ENCODE results near the gene UBE2Q2. TPM values are rescaled to one million over a fixed set of nuclear protein-coding genes. Genes with fewer than 3 reads are reported as not detected.
"Not testable (repeated sequence)": the region's sequence is repeated elsewhere in the genome, so short reads cannot be mapped to it uniquely, and the experiment has no call there.

Gene UBE2Q2
- total RNA-seq, 1 donor from 2014 or later, result 20.5 TPM

- Mint-ChIP-seq H3K4me3 (no peak overlapping the region), H3K4me1 (ENCODE audit: low read depth) (peaks cover 13% of the 10 kb centered on the region), H3K9me3 (no peaks in the 10 kb centered on the region), H3K27ac (no peak overlapping the region), H3K27me3 (ENCODE audit: insufficient read depth) (no peaks in the 10 kb centered on the region), H3K36me3 (ENCODE audit: low read depth) (peaks cover 1% of the 10 kb centered on the region)
- intact Hi-C loops (cut with micrococcal nuclease), result no loop called here
- DNase-seq (ENCODE audit: low spot score), result no peak
Observed at GRCh38 chr15:75832114-75832513, 11.1 kb upstream of the UBE2Q2 start.

DNA sequence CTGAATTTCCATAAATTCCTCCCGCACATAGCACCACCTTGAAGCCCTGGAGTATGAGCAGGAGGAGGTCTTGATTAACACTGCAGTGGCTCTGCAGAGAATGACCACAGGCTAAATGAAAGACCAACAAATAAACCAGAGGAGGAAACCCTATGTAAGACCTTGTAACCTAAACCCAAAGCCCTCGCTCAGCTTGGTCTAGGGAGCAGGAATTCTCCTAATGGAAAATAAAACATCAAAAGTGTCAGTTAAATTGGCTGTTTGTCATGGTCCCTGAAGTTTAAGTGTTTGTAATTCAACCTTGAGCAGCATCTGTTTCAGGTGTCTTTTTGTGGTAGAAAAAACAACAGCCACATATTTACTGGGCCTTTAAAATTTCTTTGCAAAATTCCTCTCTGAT, 9.2 kb upstream of the UBE2Q2 start:
- Mint-ChIP-seq H3K4me3 (no peak overlapping the region), H3K36me3 (ENCODE audit: low read depth) (peaks cover 1% of the 10 kb centered on the region), H3K27me3 (ENCODE audit: insufficient read depth) (no peaks in the 10 kb centered on the region), H3K27ac (no peak overlapping the region), H3K9me3 (no peaks in the 10 kb centered on the region), H3K4me1 (ENCODE audit: low read depth) (peaks cover 13% of the 10 kb centered on the region)
- DNase-seq (ENCODE audit: low spot score), result no peak
- intact Hi-C loops (cut with micrococcal nuclease), result no loop called here

- no peaks in the 10 kb centered on the region for H3K27me3 Mint-ChIP-seq (ENCODE audit: insufficient read depth)
- peaks cover 1% of the 10 kb centered on the region for H3K36me3 Mint-ChIP-seq (ENCODE audit: low read depth)
- H3K4me3 Mint-ChIP-seq, result no peak overlapping the region
- H3K9me3 Mint-ChIP-seq, result no peaks in the 10 kb centered on the region
- no peak for DNase-seq (ENCODE audit: low spot score)
- H3K27ac Mint-ChIP-seq, result no peak overlapping the region
- intact Hi-C loops (cut with micrococcal nuclease), result loop anchor here (1.0 to 5.0 kb wide), 2 partner anchors 8 to 79 kb away; no protein-coding TSS in a partner anchor
- peaks cover 17% of the 10 kb centered on the region for H3K4me1 Mint-ChIP-seq (ENCODE audit: low read depth)
Observed at GRCh38 chr15:75835990-75836958, 7.0 kb upstream of the UBE2Q2 start.

DNA sequence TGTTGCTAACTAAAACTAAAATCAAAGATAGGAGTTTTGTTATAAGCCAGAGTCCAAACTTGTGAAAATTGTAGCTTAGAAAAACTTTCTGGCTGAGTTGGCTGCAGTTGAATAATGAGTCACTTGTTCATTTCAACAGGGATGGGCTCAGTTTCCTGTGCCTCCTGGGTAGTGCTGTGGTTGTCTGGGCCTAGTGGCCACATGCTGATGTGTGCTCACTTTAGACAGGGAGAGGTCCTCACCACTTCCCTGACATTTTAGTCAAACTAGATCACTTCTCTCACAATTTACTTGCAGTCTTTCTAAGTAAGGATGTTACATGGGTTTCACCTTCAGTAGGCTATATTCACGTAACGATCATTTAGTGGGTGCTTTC, 6.3 kb upstream of the UBE2Q2 start:
- intact Hi-C loops (cut with micrococcal nuclease), result loop anchor here (1.0 to 5.0 kb wide), 3 partner anchors 7 to 80 kb away; no protein-coding TSS in a partner anchor
- no peaks in the 10 kb centered on the region for H3K9me3 Mint-ChIP-seq
- H3K4me1 Mint-ChIP-seq (ENCODE audit: low read depth), result peaks cover 13% of the 10 kb centered on the region
- peak; percentile 55 for DNase-seq (ENCODE audit: low spot score)
- no peak overlapping the region for H3K4me3 Mint-ChIP-seq
- peaks cover 1% of the 10 kb centered on the region for H3K36me3 Mint-ChIP-seq (ENCODE audit: low read depth)
- peaks cover 6% of the 10 kb centered on the region for H3K27me3 Mint-ChIP-seq (ENCODE audit: insufficient read depth)
- H3K27ac Mint-ChIP-seq, result no peak overlapping the region

- Mint-ChIP-seq H3K27ac (no peak overlapping the region), H3K9me3 (no peaks in the 10 kb centered on the region), H3K4me1 (ENCODE audit: low read depth) (peaks cover 31% of the 10 kb centered on the region), H3K36me3 (ENCODE audit: low read depth) (peaks cover 13% of the 10 kb centered on the region), H3K4me3 (no peak overlapping the region), H3K27me3 (ENCODE audit: insufficient read depth) (peaks cover 13% of the 10 kb centered on the region)
- intact Hi-C loops (cut with micrococcal nuclease), result loop anchor here (5.0 kb wide), 1 partner anchor 388 kb away; the partner anchor contains the start of gene SIN3A
- no peak for DNase-seq (ENCODE audit: low spot score)
Observed at GRCh38 chr15:75840659-75841058, 2.6 kb upstream of the UBE2Q2 start.

DNA sequence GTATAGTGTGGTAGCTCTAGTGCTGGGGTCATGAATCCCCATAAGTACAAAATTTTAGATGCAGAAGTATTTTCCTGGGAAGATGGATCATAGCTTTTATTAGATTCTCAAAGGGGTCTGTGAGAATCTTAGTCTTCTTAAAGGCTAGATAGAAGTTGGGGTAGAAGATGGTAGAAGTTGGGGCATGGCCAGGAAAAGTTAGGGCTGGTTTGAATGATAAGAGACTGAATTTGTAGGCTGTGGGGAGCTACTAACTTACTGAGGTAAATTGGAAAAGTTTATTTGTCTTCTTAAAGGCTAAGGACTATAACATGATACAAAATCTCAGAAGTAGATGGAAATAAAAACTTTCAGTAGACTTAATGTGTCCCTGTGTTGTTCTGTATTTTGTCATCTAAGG, 1.6 kb upstream of the UBE2Q2 start:
- intact Hi-C loops (cut with micrococcal nuclease), result loop anchor here (5.0 kb wide), 1 partner anchor 389 kb away; the partner anchor contains the start of gene SIN3A
- Mint-ChIP-seq H3K4me1 (ENCODE audit: low read depth) (peaks cover 37% of the 10 kb centered on the region), H3K4me3 (peak overlapping the region; percentile 46), H3K27me3 (ENCODE audit: insufficient read depth) (peaks cover 13% of the 10 kb centered on the region), H3K36me3 (ENCODE audit: low read depth) (peaks cover 16% of the 10 kb centered on the region), H3K9me3 (no peaks in the 10 kb centered on the region), H3K27ac (no peak overlapping the region)
- no peak for DNase-seq (ENCODE audit: low spot score)

GRCh38 chr15:75843678-75844581, 683 bp downstream of the UBE2Q2 start:
- peaks cover 22% of the 10 kb centered on the region for H3K36me3 Mint-ChIP-seq (ENCODE audit: low read depth)
- no peaks in the 10 kb centered on the region for H3K9me3 Mint-ChIP-seq
- H3K27ac Mint-ChIP-seq, result peak overlapping the region; percentile 93
- intact Hi-C loops (cut with micrococcal nuclease), result loop anchor here (1.0 to 5.0 kb wide), 4 partner anchors 8 to 392 kb away; partner anchors contain the start of genes FBXO22 and SIN3A
- peak overlapping the region; percentile 99 for H3K4me3 Mint-ChIP-seq
- H3K4me1 Mint-ChIP-seq (ENCODE audit: low read depth), result peaks cover 60% of the 10 kb centered on the region
- peaks cover 13% of the 10 kb centered on the region for H3K27me3 Mint-ChIP-seq (ENCODE audit: insufficient read depth)
- DNase-seq (ENCODE audit: low spot score), result peak; percentile 49

GRCh38 chr15:75844629-75845335, 1.5 kb downstream of the UBE2Q2 start:
- H3K27ac Mint-ChIP-seq, result peak overlapping the region; percentile 93
- peaks cover 13% of the 10 kb centered on the region for H3K27me3 Mint-ChIP-seq (ENCODE audit: insufficient read depth)
- peaks cover 26% of the 10 kb centered on the region for H3K36me3 Mint-ChIP-seq (ENCODE audit: low read depth)
- H3K9me3 Mint-ChIP-seq, result no peaks in the 10 kb centered on the region
- H3K4me3 Mint-ChIP-seq, result peak overlapping the region; percentile 99
- intact Hi-C loops (cut with micrococcal nuclease), result loop anchor here (1.0 to 5.0 kb wide), 3 partner anchors 8 to 392 kb away; partner anchors contain the start of genes FBXO22 and SIN3A
- no peak for DNase-seq (ENCODE audit: low spot score)
- H3K4me1 Mint-ChIP-seq (ENCODE audit: low read depth), result peaks cover 69% of the 10 kb centered on the region

- DNase-seq (ENCODE audit: low spot score), result no peak
- Mint-ChIP-seq H3K36me3 (ENCODE audit: low read depth) (peaks cover 41% of the 10 kb centered on the region), H3K4me3 (no peak overlapping the region), H3K9me3 (no peaks in the 10 kb centered on the region), H3K4me1 (ENCODE audit: low read depth) (peaks cover 71% of the 10 kb centered on the region), H3K27ac (no peak overlapping the region), H3K27me3 (ENCODE audit: insufficient read depth) (no peaks in the 10 kb centered on the region)
- intact Hi-C loops (cut with micrococcal nuclease), result no loop called here
Observed at GRCh38 chr15:75849167-75849566, 5.9 kb downstream of the UBE2Q2 start.

DNA sequence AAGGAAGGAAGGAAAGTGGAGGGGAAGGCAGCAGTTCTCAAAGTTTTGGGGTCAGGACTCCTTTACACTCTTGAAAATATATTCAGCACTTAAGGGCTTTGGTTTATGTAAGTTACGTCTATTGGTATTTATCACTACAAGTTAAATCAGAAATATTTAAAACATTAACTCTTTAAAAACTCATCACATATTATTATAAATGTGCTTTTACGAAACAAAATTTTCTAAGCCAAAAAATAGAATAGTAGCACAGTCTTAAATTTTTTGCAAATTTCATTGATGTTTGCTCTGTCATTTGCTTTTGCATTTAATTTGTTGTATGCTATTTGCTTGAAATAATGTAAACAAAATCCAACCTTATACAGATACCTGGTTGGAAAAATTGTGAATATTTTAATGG, 7.5 kb downstream of the UBE2Q2 start:
- DNase-seq (ENCODE audit: low spot score), result no peak
- no peaks in the 10 kb centered on the region for H3K9me3 Mint-ChIP-seq
- H3K27me3 Mint-ChIP-seq (ENCODE audit: insufficient read depth), result no peaks in the 10 kb centered on the region
- no peak overlapping the region for H3K27ac Mint-ChIP-seq
- no peak overlapping the region for H3K4me3 Mint-ChIP-seq
- peaks cover 58% of the 10 kb centered on the region for H3K4me1 Mint-ChIP-seq (ENCODE audit: low read depth)
- peaks cover 31% of the 10 kb centered on the region for H3K36me3 Mint-ChIP-seq (ENCODE audit: low read depth)
- intact Hi-C loops (cut with micrococcal nuclease), result no loop called here

GRCh38 chr15:75851566-75851965, 8.3 kb downstream of the UBE2Q2 start:
- H3K27me3 Mint-ChIP-seq (ENCODE audit: insufficient read depth); H3K27ac Mint-ChIP-seq; H3K9me3 Mint-ChIP-seq; H3K4me3 Mint-ChIP-seq; DNase-seq (ENCODE audit: low spot score); intact Hi-C loops (cut with micrococcal nuclease): not testable (repeated sequence)
- Mint-ChIP-seq H3K4me1 (ENCODE audit: low read depth) (peaks cover 52% of the 10 kb centered on the region), H3K36me3 (ENCODE audit: low read depth) (peaks cover 29% of the 10 kb centered on the region)

GRCh38 chr15:75857886-75858285, 14.6 kb downstream of the UBE2Q2 start:
- H3K27me3 Mint-ChIP-seq (ENCODE audit: insufficient read depth), result no peaks in the 10 kb centered on the region
- intact Hi-C loops (cut with micrococcal nuclease), result no loop called here
- H3K36me3 Mint-ChIP-seq (ENCODE audit: low read depth), result peaks cover 34% of the 10 kb centered on the region
- H3K4me1 Mint-ChIP-seq (ENCODE audit: low read depth), result peaks cover 34% of the 10 kb centered on the region
- H3K9me3 Mint-ChIP-seq, result no peaks in the 10 kb centered on the region
- H3K4me3 Mint-ChIP-seq, result no peak overlapping the region
- no peak overlapping the region for H3K27ac Mint-ChIP-seq
- DNase-seq (ENCODE audit: low spot score), result no peak

Measured in activated T-helper 1 cell treated with anti-CD3 and anti-CD28 coated beads, Interleukin-12 subunit alpha, Interleukin-12 subunit beta, Interleukin-2, Interleukin-4 antibody, amounts not matched to agents 30 ng/mL and 10 ng/mL and 1 ng/mL, durations not matched to agents 14 hours and 24 hours and 36 hours (primary cell).